HepG2 (cell line): ENCODE data around the gene PPP1R13B. TPM values are rescaled to one million over a fixed set of nuclear protein-coding genes. Genes with fewer than 3 reads are reported as not detected.
A peak's percentile ranks its signal among the peaks of the same experiment; 100 is the strongest.

ENCODE experiments used
- ATAC-seq: fragments of 200-7000 bp; cut with Tn5 transposase; 3 replicates; pipeline ENCODE4 v1.9.1; 2020; ENCODE audit warnings: mild to moderate bottlenecking, moderate library complexity
- BruUV-seq: library from RNA; stranded (reverse); fragments of 400-500 nt; replicated peaks from 2 replicates; lab custom pipeline; 2021; lab: Mats Ljungman, UMichigan
- CTCF ChIA-PET: fragments of 300-600 bp; formaldehyde crosslinking; extraction: SDS; loops from one replicate; lab custom pipeline; 2021; ENCODE audit warnings: low total read pairs, inconsistent platforms, low intra/inter-chr PET ratio; lab: Yijun Ruan, JAX
- POLR2A ChIA-PET: fragments of 350-600 bp; sonication (Branson Sonifier 250); formaldehyde crosslinking; loops from one replicate; lab custom pipeline; 2020; ENCODE audit warnings: antibody characterized with exemption, inconsistent platforms; lab: Yijun Ruan, JAX
- DNase-seq: peaks from one replicate; pipeline ENCODE4 v3.0.0-alpha.2; 2015; ENCODE audit warnings: low spot score
- FAIRE-seq: peaks from 3 replicates; lab custom pipeline; 2011; peaks lifted over from hg19 to GRCh38; lab: Jason Lieb, UNC
- H2AFZ ChIP-seq: one replicate; pipeline ENCODE4 v1.6.1; 2011; ENCODE audit warnings: low read length, inconsistent platforms
- H3K27ac ChIP-seq: fragments of 300-600 bp; 3 replicates; pipeline ENCODE4 v1.8.0; 2011; ENCODE audit warnings: mixed run types, mild to moderate bottlenecking, mixed read lengths, low read length, inconsistent platforms; ENCODE audit not compliant: insufficient read depth; ENCODE audit errors: extremely low read length
- H3K27me3 ChIP-seq, 2 experiments: fragments of 200-600 bp in 1 of 2; 2 replicates in 1 of 2; 3 replicates in 1 of 2; pipeline versions ENCODE4 v1.6.0 to v1.8.0; 2011; ENCODE audit warnings: low read length in 2 of 2, mild to moderate bottlenecking in 2 of 2, moderate library complexity in 2 of 2, inconsistent platforms in 1 of 2; ENCODE audit not compliant: insufficient read depth in 2 of 2, control insufficient read depth in 1 of 2
- H3K36me3 ChIP-seq, 2 experiments: fragments of 200-600 bp in 1 of 2; replicated peaks in 1 of 2; 2 replicates in 1 of 2; 3 replicates in 1 of 2; pipeline versions ENCODE4 v1.5.1 to v1.8.0; 2011; ENCODE audit warnings: low read length in 2 of 2, inconsistent platforms in 1 of 2; ENCODE audit not compliant: insufficient read depth in 2 of 2, control insufficient read depth in 1 of 2
- H3K4me1 ChIP-seq: 2 replicates; pipeline ENCODE4 v1.5.1; 2012; ENCODE audit warnings: low read length, inconsistent platforms; ENCODE audit not compliant: insufficient read depth
- H3K4me2 ChIP-seq: 2 replicates; pipeline ENCODE4 v1.6.0; 2011; ENCODE audit warnings: low read depth, low read length, inconsistent platforms
- H3K4me3 ChIP-seq, 3 experiments: fragments of 200-600 bp in 1 of 3; sonication (generic), shearing (Covaris generic) in 1 of 3; replicated peaks in 1 of 3; 2 replicates each; pipeline ENCODE4 v1.5.1; 2011 to 2016; ENCODE audit warnings: low read length in 3 of 3, inconsistent platforms in 2 of 3, low read depth in 2 of 3, mild to moderate bottlenecking in 2 of 3, control low read depth in 1 of 3, mixed read lengths in 1 of 3; ENCODE audit not compliant: insufficient read depth in 1 of 3
- H3K79me2 ChIP-seq: one replicate; pipeline ENCODE4 v1.6.1; 2011; ENCODE audit warnings: low read length, inconsistent platforms; ENCODE audit not compliant: insufficient read depth
- H3K9ac ChIP-seq: 2 replicates; pipeline ENCODE4 v1.6.0; 2011; ENCODE audit warnings: mild to moderate bottlenecking, low read depth, low read length, inconsistent platforms; ENCODE audit not compliant: insufficient read depth
- H3K9me3 ChIP-seq: 2 replicates; pipeline ENCODE4 v1.5.1; 2012; ENCODE audit warnings: mild to moderate bottlenecking, low read length
- H4K20me1 ChIP-seq: 2 replicates; pipeline ENCODE4 v1.6.0; 2011; ENCODE audit warnings: inconsistent platforms, mild to moderate bottlenecking, low read length, moderate library complexity; ENCODE audit not compliant: insufficient read depth
- MTF2 ChIP-seq: sonication (generic); formaldehyde crosslinking; IDR thresholded peaks from 2 replicates; pipeline ENCODE4 v1.5.0; 2020; ENCODE audit warnings: missing genetic modification reagents, borderline replicate concordance
- TBX2 ChIP-seq: sonication (generic); formaldehyde crosslinking; IDR thresholded peaks from 2 replicates; pipeline ENCODE4 v1.5.0; 2020; ENCODE audit warnings: missing genetic modification reagents, mild to moderate bottlenecking, borderline replicate concordance
- ZBTB38 ChIP-seq: sonication (generic); formaldehyde crosslinking; IDR thresholded peaks from 2 replicates; pipeline ENCODE4 v1.5.1; 2020; ENCODE audit warnings: mild to moderate bottlenecking, missing genetic modification reagents
- WGBS: methylation state at CpG from one replicate; pipeline ENCODE4 v1.1.6; 2017; ENCODE audit warnings: low lambda C conversion rate; 5-methylcytosine and 5-hydroxymethylcytosine counted together
- in situ Hi-C: cut with HindIII; loops from 2 replicates; pipeline ENCODE4 v1.10.0; 2017; ENCODE audit warnings: low pct_unique_long_range_greater_than_20kb; ENCODE audit not compliant: extremely low pct_ligation_motif_present
- intact Hi-C: fragments of 100-400 bp; cut with micrococcal nuclease; formaldehyde crosslinking; loops from one replicate; pipeline ENCODE4 v1.10.0; 2022; ENCODE audit not compliant: unreplicated experiment
- polyA plus RNA-seq, 8 experiments: library from polyadenylated mRNA; depleted of rRNA in 3 of 8; stranded (reverse) in 7 of 8; unstranded in 1 of 8; fragments of >200 nt; fragmentation: Illumina TruSeq in 4 of 8; extraction: Trizol in 4 of 8; gene quantifications; 2 replicates each; pipeline versions ENCODE4 v1.2.1 to v1.2.3, GENCODE V29; 2011 to 2016; ENCODE audit warnings: low read depth in 4 of 8, missing spikeins in 1 of 8, mixed read lengths in 1 of 8; ENCODE audit not compliant: insufficient read depth in 1 of 8
- total RNA-seq, 5 experiments: library from RNA; depleted of rRNA; stranded (reverse); fragments of >200 nt; fragmentation: Illumina TruSeq; extraction: Trizol; gene quantifications; 2 replicates each; pipeline ENCODE4 v1.2.3, GENCODE V29; 2016; ENCODE audit warnings: low read depth in 1 of 5
- TF ChIP-seq, protein P1 (sequence below): sonication (generic); formaldehyde crosslinking; IDR thresholded peaks from 2 replicates; pipeline ENCODE4 v1.4.0; 2020; ENCODE audit warnings: missing genetic modification reagents
- TF ChIP-seq, protein P2 (sequence below): sonication (generic); formaldehyde crosslinking; IDR thresholded peaks from 2 replicates; pipeline ENCODE4 v1.4.0; 2020; ENCODE audit warnings: missing genetic modification reagents

PPP1R13B gene
- total and polyA plus RNA-seq, 2 of the 13 experiments (the other 11 are each of a cell fraction or from before 2014, with no cell fraction given): 4.6 to 9.4 TPM

DNA sequence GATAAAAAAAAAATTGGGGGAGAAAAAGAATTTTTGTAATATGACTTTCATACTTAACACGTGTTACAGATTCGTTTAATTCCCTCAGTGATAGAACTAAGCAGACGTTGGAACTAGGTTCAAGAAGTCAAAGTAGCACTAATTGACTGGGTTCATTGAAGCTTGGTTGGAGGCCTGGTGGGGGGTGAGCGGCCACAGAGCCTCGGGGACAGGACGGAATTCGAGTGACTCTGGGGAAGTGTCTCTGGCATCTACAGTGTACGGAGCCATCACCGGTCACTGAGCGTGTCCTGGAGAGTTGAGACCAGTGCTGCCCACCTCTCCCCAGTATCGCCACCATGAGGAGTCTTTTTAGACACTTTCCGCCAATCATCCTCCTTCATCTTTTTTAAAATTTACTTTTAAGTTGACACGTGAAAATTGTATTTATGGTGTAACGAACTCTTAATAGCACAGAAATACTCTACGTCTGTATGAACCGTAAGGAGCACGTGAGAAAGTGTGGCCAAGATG lies 130.4 kb downstream of the PPP1R13B start:
- TF ChIP-seq, protein P1, sequence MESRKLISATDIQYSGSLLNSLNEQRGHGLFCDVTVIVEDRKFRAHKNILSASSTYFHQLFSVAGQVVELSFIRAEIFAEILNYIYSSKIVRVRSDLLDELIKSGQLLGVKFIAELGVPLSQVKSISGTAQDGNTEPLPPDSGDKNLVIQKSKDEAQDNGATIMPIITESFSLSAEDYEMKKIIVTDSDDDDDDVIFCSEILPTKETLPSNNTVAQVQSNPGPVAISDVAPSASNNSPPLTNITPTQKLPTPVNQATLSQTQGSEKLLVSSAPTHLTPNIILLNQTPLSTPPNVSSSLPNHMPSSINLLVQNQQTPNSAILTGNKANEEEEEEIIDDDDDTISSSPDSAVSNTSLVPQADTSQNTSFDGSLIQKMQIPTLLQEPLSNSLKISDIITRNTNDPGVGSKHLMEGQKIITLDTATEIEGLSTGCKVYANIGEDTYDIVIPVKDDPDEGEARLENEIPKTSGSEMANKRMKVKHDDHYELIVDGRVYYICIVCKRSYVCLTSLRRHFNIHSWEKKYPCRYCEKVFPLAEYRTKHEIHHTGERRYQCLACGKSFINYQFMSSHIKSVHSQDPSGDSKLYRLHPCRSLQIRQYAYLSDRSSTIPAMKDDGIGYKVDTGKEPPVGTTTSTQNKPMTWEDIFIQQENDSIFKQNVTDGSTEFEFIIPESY (CRISPR knock-in tag): peak; percentile 80; the same call in 1 of the 2 replicates
- TF ChIP-seq TBX2 (CRISPR knock-in tag) (0 out of 2 replicates have a peak, but pooled peaks have one; percentile 19), ZBTB38 (CRISPR knock-in tag) (peak; percentile 29; the same call in 1 of the 2 replicates), MTF2 (CRISPR knock-in tag) (no peak)
- TF ChIP-seq, protein P2, sequence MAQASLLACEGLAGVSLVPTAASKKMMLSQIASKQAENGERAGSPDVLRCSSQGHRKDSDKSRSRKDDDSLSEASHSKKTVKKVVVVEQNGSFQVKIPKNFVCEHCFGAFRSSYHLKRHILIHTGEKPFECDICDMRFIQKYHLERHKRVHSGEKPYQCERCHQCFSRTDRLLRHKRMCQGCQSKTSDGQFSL: peak; percentile 27; the same call in 1 of the 2 replicates
- TF ChIP-seq, all 625 proteins: peak for 4
- intact Hi-C loops: no loop called here
- H3K9me3 ChIP-seq: no peaks in the 10 kb centered on the region
- H3K27me3 ChIP-seq: no peaks in the 10 kb centered on the region
- H3K4me3 ChIP-seq: peak overlapping the region; percentile 73 to 94 (median 78)
- FAIRE-seq: no peak
- 34% methylated on average over 17 of the region's 17 CpGs for WGBS
- peaks cover 63% of the 10 kb centered on the region for H3K79me2 ChIP-seq
- no peaks in the 10 kb centered on the region; the same call in 1 of the 2 replicates for H4K20me1 ChIP-seq
- POLR2A ChIA-PET: interaction anchor here (1.7 kb wide), 1 partner anchor 163 kb away, joined by 7 read pairs; no protein-coding TSS in a partner anchor
- H3K4me2 ChIP-seq: peak overlapping the region; percentile 75
- H3K27ac ChIP-seq: peak overlapping the region; percentile 52
- H3K9ac ChIP-seq: peak overlapping the region; percentile 81
- BruUV-seq: TSS peak; percentile 74
- in situ Hi-C loops: no loop called here
- CTCF ChIA-PET: no interaction called here
- DNase-seq: peak; percentile 11
- H3K4me1 ChIP-seq: peaks cover 36% of the 10 kb centered on the region
- H3K36me3 ChIP-seq: 0 out of 5 replicates have a peak, but pooled peaks cover 0 to 7% of the 10 kb centered on the region in 2 experiments
- ATAC-seq: no peak
- no peak overlapping the region for H2AFZ ChIP-seq
